A673 (cell line): Measurements from ENCODE around the gene PLD2.

Experiments used
- EZH2 ChIP-seq: fragments of 200-600 bp; sonication (generic); IDR thresholded peaks from 2 replicates; pipeline ENCODE4 v1.6.1; 2017; ENCODE audit warnings: borderline replicate concordance, low read depth, mild to moderate bottlenecking, mixed read lengths, antibody characterized with exemption, low read length; ENCODE audit not compliant: poor library complexity, severe bottlenecking
- TF ChIP-seq, protein P1 (sequence below): fragments of 300-800, 200-600 bp; sonication (generic); conservative IDR thresholded peaks from 2 replicates; pipeline ENCODE4 v1.5.1; 2017; ENCODE audit warnings: low read depth, mild to moderate bottlenecking, antibody characterized with exemption, low read length, moderate library complexity, mixed read lengths

DNA sequence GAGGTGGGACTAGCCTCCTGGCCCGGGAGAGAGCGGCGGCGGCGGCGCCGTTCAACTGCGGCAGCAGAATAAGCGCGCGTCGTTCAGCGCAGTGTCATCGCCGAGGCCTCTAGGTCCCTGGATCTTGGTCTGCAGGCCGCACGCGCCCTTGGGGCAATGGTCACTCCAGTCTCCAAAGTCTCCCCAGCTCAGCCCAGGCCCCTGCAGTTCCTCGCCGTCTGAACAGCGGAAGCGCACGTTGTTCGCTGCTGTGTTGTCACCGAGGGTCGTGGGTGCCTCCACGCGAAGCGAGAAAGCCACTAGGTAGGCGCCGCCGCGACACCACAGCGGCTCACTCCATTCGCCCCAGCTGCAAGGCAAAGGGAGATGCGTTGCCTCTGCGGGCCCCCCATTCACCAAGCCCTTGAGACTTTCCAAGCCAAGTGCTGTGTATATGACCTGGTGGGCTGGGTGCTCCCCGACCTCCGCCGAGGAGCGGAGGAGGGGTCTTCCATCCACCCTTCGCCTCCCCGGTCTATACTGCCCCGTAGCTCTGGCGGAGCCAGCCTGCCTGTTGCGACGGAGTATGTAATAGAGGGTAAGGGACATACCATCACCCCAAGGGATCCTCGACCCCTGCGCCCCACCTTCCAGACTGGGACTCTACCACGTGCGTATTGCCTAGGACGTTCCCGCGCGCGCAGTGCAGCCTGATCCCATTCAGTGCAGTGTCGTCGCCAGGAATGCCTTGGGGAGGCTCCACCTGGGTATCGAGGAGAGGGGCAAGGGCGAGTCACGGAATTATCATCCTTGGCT, 21.4 kb upstream of the PLD2 start:
- TF ChIP-seq, protein P1, sequence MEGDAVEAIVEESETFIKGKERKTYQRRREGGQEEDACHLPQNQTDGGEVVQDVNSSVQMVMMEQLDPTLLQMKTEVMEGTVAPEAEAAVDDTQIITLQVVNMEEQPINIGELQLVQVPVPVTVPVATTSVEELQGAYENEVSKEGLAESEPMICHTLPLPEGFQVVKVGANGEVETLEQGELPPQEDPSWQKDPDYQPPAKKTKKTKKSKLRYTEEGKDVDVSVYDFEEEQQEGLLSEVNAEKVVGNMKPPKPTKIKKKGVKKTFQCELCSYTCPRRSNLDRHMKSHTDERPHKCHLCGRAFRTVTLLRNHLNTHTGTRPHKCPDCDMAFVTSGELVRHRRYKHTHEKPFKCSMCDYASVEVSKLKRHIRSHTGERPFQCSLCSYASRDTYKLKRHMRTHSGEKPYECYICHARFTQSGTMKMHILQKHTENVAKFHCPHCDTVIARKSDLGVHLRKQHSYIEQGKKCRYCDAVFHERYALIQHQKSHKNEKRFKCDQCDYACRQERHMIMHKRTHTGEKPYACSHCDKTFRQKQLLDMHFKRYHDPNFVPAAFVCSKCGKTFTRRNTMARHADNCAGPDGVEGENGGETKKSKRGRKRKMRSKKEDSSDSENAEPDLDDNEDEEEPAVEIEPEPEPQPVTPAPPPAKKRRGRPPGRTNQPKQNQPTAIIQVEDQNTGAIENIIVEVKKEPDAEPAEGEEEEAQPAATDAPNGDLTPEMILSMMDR, result no peak
- no peak for TF ChIP-seq EZH2
